GM12801 (cell line): ENCODE results near the gene PLXNA2.

Experiments
- TF ChIP-seq, protein P1 (sequence below): IDR thresholded peaks from one replicate; pipeline ENCODE4 v1.5.1; 2011; ENCODE audit warnings: control low read depth; ENCODE audit not compliant: insufficient read length; ENCODE audit errors: extremely low read depth

The PLXNA2 gene

DNA sequence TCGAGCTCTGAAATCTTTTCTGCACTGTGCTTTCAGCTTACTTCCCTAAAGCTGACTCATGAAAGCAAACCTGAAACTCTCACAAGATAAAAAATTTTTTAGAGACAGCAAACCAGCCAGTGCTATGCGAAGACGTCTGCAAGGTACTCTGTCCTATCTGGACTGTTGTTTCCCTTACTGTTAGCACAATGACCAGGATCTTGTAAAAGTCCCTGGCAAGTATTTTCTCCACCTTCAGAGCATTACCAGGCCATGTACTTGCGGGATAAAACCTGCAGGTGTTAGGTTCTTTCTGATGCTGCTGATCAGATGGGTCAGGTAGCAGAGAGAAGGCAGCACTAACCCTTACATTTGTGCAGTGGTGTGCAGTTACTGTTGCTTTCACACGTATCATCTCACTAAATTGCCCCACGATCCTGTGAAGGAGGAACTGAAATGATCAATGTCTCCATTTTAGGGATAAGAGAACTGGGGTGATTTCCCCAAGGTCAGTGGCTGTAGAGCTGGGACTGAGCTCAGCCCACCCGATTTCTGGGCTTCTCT, 56.6 kb downstream of the PLXNA2 start:
- TF ChIP-seq, protein P1, sequence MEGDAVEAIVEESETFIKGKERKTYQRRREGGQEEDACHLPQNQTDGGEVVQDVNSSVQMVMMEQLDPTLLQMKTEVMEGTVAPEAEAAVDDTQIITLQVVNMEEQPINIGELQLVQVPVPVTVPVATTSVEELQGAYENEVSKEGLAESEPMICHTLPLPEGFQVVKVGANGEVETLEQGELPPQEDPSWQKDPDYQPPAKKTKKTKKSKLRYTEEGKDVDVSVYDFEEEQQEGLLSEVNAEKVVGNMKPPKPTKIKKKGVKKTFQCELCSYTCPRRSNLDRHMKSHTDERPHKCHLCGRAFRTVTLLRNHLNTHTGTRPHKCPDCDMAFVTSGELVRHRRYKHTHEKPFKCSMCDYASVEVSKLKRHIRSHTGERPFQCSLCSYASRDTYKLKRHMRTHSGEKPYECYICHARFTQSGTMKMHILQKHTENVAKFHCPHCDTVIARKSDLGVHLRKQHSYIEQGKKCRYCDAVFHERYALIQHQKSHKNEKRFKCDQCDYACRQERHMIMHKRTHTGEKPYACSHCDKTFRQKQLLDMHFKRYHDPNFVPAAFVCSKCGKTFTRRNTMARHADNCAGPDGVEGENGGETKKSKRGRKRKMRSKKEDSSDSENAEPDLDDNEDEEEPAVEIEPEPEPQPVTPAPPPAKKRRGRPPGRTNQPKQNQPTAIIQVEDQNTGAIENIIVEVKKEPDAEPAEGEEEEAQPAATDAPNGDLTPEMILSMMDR: no peak

DNA sequence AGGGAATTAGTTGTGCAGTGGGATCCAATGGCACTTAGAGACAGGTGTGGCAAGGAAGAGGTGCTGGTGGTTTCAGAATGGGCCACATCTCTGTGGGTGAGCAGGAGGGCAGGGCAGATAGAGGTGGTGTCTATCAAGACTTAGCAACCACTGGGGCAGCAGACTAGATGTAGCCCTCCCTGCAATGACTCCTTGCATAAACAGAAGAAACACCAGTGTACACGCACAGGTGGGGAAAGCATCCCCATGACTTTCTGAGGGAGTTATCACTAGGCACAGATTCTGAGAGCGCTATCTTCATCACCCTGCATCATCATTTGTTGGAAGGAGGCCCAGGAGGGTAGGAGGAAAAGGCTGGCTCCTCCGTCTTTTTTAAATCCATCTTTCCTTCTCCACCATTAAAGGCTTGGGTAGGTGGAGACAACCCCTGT, 58.4 kb downstream of the PLXNA2 start:
- TF ChIP-seq, protein P1: no peak

DNA sequence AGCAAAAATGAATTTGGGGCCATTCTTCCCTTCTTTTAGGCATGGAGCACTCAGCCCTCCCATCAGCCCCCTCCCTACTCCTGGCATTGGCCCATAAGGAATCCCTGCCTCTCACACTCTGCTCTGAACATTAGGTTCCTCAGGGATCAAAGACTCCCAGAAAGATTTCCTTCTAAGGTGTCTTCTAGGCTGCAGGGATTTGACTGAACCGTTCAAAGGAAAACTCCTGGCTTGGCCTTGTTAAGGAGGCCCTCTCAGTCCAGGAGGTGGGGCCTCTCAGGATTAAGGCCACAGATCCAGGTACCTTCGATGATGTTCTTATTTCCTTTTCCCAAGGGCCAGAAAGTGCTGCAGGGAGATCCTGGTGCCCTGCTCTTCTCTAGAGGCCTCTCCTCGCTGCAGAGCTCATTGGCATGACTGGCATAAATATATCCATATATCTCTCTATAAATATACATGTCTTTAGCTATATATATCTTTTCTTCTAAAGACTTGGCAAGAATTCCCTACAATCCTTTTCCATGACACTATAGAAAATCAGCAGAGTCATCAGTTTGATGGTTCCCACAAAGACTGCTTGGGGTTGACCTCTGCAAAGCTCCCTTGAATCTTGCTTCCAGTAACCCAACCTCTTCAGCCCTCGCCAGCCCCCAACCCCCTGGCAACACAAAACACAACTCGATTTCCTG, 59.1 kb downstream of the PLXNA2 start:
- TF ChIP-seq, protein P1: no peak

DNA sequence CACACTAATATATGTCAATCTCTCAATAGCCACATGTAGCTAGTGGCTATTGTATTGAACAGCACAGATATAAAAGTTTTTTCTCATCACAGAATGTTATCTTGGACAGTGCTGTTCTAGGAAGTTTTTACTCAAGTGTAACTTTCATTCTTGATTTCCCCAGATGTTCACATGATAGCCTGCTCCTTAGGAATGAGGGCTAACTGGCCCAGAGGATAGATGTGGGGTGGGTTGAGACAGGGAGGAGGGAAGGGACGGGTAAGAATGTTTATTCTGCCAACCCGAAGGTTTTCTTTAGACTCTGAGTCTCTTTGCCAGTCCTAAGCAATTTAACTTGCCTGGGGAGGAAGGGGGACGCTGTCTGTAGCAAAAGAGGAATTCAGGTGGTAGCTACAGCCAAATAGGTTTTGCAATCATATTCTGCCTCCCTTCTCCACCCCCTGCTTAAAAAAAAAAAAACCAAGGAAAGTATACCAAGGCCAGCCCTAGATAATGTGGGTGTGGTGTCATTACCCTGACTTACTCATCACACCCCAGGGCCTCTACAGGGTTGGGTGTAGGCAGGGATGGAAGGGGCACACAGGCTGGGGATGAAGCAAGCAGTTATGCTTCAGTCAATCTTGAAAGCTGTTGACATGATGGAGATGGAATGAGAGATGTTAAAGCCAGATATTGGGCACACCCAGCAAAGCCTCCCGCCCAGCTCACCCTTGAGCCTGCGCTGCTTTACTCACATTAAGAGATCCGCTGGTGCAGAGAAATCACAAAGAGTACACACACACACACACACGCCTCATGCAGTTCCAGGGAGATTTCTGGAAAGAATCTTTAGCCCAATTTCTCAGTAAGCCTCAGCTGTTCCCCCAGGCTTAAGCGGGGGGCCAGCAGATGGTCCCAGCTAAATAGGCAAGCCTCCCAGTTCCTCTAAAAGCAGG, 59.9 kb downstream of the PLXNA2 start:
- TF ChIP-seq, protein P1: no peak

DNA sequence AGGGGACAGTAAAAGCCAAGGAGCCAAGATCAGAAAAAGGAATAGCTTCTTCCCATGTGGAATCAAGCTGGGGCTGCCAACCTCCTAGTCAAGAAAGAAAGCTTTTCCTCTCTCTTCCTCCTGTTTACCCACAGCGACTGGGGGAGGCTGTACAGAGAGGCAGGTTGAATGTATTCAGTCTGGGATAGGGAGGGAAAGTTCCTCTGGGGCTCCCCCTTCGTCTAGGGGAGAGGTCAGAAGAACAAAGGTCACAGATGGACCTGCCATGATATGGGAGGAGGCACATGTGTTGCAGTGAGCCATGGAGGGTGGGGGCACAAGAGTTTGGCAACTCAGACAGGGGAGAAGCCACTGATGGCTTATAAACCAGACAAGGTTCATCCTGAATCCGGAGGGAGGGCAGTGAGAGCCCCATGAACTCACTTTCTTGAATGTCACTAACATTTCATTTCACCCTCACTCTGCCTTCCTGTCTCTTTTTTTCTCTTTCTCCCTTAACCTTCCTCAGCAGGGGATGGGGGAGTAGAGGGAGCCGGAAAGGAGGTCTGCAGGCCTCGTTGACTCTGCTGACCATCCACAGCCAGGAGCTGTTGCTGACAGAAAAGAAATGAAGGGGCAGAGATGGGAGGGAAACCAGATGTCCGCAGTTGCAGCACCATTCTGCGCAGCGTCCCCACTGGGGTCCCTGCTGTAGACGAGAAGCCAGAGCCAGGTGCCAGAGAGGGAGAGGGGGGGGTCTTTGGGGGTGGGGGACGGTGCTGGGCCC, 61.1 kb downstream of the PLXNA2 start:
- TF ChIP-seq, protein P1: no peak

DNA sequence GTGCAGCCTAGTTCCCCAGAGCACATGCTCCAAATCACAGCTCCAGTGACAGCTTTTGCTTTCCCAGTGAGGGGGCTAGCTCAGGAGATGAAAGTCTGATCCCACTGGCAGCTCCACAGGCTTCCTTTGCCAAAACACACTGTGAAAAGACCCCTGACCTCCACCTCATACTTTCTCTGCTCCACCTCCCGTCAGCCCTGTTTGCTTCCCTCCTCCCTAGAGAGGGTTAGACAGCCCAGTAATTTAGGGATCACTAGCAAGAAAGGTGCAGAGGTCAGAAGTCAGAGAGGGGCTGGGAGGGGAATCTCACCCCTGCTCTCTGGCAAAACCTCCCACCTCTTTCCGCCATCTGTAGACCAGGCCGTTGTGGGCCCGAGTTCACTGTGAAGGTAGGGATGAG, 62.8 kb downstream of the PLXNA2 start:
- TF ChIP-seq, protein P1: no peak

DNA sequence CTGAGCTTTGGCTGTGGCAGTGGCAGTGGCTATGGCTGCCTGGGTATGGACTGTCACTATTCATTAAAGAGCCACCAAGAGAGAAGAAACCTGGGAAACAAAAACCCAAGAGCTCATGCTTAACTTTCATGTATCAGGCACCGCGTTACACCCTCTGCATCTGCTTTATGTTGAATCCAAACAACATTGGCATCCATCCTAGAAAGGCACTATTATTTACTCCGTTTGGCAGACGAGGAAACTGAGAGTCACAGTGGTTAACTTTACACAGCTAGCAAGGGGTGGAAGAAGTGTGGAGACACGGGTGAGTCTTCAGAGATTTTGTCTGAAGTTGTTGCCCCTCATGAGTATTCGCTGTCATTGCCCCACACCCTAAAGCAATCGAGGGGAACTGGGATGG, 63.8 kb downstream of the PLXNA2 start:
- TF ChIP-seq, protein P1: no peak
